GM12801 (cell line): ENCODE data around the gene NPAS3.

Experiments used
- CTCF ChIP-seq: IDR thresholded peaks from one replicate; pipeline ENCODE4 v1.5.1; 2011; ENCODE audit warnings: control low read depth; ENCODE audit not compliant: insufficient read length; ENCODE audit errors: extremely low read depth

NPAS3 gene

DNA sequence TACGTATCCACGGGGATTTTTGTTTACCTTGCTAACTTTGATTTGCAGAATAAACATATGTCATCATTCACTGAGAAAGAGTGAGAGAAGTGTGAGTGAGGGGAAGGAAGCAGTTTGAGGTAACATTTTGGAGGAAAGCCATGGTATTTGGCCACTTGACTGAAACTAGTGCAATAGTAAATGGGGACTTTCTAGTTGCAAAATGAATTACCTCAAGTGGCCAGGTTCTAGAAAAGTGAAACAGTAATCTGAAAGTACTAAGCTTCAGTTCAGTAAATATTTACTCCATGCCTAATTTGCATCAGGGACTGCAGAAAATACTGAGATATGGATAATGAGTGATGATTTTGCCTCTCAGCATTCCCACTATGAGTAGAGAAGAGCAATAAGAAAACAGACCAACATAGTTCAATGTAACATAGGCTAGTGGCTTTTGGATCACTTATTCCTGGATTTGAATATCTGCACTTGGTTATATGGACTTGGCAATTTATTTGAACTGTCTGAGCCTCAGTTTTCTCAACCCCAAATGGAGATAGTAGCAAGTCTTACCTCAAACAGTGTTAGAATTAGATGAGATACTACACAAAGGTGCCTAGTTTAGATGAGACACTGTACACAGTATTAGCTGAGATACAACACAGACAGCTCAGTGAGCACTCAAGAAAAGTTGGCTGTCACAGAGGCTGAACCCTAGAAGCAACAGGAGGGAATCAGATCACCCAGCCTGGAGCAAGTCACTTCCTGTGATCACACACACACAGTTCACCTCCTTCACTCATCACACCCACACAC is 439.1 kb downstream of the NPAS3 start:
- TF ChIP-seq CTCF, result no peak

- TF ChIP-seq CTCF, result no peak
Observed at GRCh38 chr14:33381717-33382116, 443.0 kb downstream of the NPAS3 start.

GRCh38 chr14:33386140-33386539 is 447.5 kb downstream of the NPAS3 start:
- no peak for TF ChIP-seq CTCF

- no peak for TF ChIP-seq CTCF
Observed at GRCh38 chr14:33386781-33387180, 448.1 kb downstream of the NPAS3 start.

GRCh38 chr14:33390335-33390734 is 451.7 kb downstream of the NPAS3 start:
- no peak for TF ChIP-seq CTCF

- TF ChIP-seq CTCF, result no peak
Observed at GRCh38 chr14:33393231-33393894, 454.7 kb downstream of the NPAS3 start.

DNA sequence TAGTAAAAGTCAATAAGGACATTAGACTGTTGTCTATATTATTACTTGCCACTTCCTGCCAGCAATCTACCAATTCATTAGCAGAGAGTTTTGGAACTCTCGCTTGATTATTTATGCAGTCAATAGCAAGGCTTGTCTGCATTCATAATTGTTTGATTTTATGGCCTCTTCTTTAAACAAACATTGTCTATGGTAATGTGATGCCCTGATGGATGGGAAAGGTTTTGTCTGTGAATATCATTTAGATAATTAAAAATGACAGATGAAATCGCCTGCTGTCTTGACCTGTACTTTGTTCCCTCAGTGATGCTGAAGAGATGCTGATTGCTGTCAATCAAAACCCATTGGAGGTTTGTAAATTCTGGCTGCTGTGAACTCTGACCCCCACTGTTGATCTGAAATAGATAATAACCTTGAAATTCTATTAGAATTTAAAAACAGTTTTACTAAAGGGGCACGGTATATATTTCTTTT is 455.3 kb downstream of the NPAS3 start:
- TF ChIP-seq CTCF, result no peak
